Spleen (tissue), 7 donors: ENCODE results near the gene TNFAIP3.

Experiments
- POLR2AphosphoS5 ChIP-seq, 3 donors: sonication (generic); formaldehyde crosslinking; IDR thresholded peaks; one replicate each; pipeline ENCODE4 v1.5.1; 2017; ENCODE audit warnings: antibody characterized with exemption in 3 of 3
- TF ChIP-seq, protein P1 (sequence below), 11 experiments: fragments of 200-600 bp in 7 of 11; fragments of 450-650 bp in 4 of 11; sonication (generic) in 4 of 11; IDR thresholded peaks in 8 of 11; conservative IDR thresholded peaks in 3 of 11; 1 replicate in 7 of 11; 2 replicates in 4 of 11; pipeline versions ENCODE4 v1.4.0 to v1.8.0; 2016 to 2021; ENCODE audit warnings: antibody characterized with exemption in 11 of 11, inconsistent platforms in 4 of 11, mild to moderate bottlenecking in 1 of 11
- donor health status: DM: no; HTN: no; CAD: no; lungs with moderate emphysema.
- donor health status: DM: no; HTN: no; CAD: no.
- donor health status: DM: no; HTN: no; CAD: no.

DNA sequence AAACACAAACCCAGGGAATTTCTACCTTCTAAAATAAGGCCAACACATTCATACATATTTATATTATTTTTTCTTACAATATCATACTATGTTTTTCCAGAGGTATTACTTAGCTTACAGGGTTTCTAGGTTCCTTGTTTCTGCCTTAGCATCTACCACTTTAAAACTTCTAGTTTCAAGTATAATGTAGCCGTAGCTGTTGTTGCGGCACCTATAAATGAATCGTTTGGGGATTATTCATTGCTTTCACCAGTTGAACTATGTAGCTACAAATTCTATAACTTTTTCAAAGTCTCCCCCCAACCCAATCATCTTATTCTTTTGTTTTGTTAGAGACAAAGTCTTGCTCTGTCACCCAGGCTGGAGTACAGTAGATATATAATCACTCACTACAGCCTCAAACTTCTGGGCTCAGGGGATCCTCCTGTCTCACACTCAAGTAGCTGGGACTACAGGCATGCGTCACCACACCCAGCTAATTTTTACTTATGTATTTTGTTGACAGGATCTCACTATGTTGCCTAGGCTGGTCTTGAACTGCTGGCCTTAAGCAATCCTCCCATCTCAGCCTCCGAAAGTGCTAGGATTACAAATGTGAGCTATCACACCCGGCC, 43.9 kb downstream of the TNFAIP3 start:
- no peak for TF ChIP-seq POLR2AphosphoS5 (IDR thresholded peaks at IDR 0.05)
- TF ChIP-seq, protein P1, sequence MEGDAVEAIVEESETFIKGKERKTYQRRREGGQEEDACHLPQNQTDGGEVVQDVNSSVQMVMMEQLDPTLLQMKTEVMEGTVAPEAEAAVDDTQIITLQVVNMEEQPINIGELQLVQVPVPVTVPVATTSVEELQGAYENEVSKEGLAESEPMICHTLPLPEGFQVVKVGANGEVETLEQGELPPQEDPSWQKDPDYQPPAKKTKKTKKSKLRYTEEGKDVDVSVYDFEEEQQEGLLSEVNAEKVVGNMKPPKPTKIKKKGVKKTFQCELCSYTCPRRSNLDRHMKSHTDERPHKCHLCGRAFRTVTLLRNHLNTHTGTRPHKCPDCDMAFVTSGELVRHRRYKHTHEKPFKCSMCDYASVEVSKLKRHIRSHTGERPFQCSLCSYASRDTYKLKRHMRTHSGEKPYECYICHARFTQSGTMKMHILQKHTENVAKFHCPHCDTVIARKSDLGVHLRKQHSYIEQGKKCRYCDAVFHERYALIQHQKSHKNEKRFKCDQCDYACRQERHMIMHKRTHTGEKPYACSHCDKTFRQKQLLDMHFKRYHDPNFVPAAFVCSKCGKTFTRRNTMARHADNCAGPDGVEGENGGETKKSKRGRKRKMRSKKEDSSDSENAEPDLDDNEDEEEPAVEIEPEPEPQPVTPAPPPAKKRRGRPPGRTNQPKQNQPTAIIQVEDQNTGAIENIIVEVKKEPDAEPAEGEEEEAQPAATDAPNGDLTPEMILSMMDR (IDR thresholded peaks at IDR 0.05 in 8 of 11, conservative IDR thresholded peaks at IDR 0.05 in 3 of 11), result no peak
